HL-60 (cell line): ENCODE data around the gene CCNK.

Experiments used
- CTCF ChIP-seq: IDR thresholded peaks from one replicate; pipeline ENCODE4 v1.5.1; 2011; ENCODE audit warnings: low read length, control low read depth, inconsistent platforms; ENCODE audit not compliant: insufficient read depth
- GABPA ChIP-seq: IDR thresholded peaks from 2 replicates; pipeline ENCODE4 v1.6.1; 2012; ENCODE audit warnings: low read depth
- POLR2AphosphoS5 ChIP-seq: IDR thresholded peaks from 2 replicates; pipeline ENCODE4 v1.6.1; 2012; ENCODE audit warnings: low read depth
- REST ChIP-seq: IDR thresholded peaks from 2 replicates; pipeline ENCODE4 v1.6.1; 2012; ENCODE audit warnings: low read depth; ENCODE audit not compliant: insufficient replicate concordance
- SPI1 ChIP-seq: IDR thresholded peaks from 2 replicates; pipeline ENCODE4 v1.6.1; 2012; ENCODE audit warnings: low read depth, mild to moderate bottlenecking, borderline replicate concordance

GRCh38 chr14:99506276-99506675, 25.1 kb downstream of the CCNK start:
- no peak for TF ChIP-seq CTCF
- no peak for TF ChIP-seq REST
- no peak for TF ChIP-seq POLR2AphosphoS5
- TF ChIP-seq SPI1: no peak
- no peak for TF ChIP-seq GABPA
